ENCODE measurements around the gene PAFAH1B2.

DNA sequence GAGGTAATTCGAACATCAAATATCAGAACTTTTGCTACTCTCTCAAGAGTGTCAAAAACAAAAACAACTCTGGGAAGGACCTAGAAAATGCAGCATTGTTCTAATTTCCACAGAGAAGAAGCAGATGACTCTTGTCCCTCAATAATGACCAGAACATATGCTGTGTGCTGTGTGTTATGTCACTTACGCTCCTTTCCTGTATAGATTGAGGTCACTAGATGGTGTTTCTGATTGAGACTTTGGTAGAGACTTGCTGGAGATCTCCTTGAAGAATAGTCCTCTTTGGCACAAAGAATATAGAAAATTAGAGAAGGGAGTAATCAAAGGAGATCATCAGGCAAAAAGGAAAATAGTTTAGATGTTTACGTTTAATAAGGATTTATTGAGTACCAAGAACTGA lies 43.5 kb upstream of the PAFAH1B2 start:
- TF ChIP-seq FOSL1 (IDR thresholded peaks at IDR 0.05; ENCODE audit: low read depth) (no peak), REST (IDR thresholded peaks at IDR 0.05; ENCODE audit: low read depth) (no peak), POLR2A (IDR thresholded peaks at IDR 0.05; ENCODE audit: borderline replicate concordance, extremely low read depth, insufficient read depth, insufficient read length) (no peak), CTCF (IDR thresholded peaks at IDR 0.05 in 2 of 3, conservative IDR thresholded peaks at IDR 0.05 in 1 of 3; ENCODE audit: borderline replicate concordance in 1 of 3, insufficient read depth in 1 of 3, low read depth in 2 of 3, low read length in 2 of 3) (no peak), EZH2phosphoT487 (IDR thresholded peaks at IDR 0.05; ENCODE audit: borderline replicate concordance) (no peak), POLR2AphosphoS5 (IDR thresholded peaks at IDR 0.05; ENCODE audit: low read depth, low read length) (no peak), SP1 (IDR thresholded peaks at IDR 0.05; ENCODE audit: low read depth) (no peak), SRF (IDR thresholded peaks at IDR 0.05; ENCODE audit: low read depth) (no peak), EZH2 (IDR thresholded peaks at IDR 0.05) (no peak)

Data from HCT116 (cell line).